ENCODE data around the gene GPHN.

Gene GPHN

GRCh38 chr14:67173719-67174118 lies 665.8 kb downstream of the GPHN start:
- DNase-seq = no peak

GRCh38 chr14:67186172-67186768 lies 678.3 kb downstream of the GPHN start:
- no peak for DNase-seq

GRCh38 chr14:67186789-67187584 lies 679.0 kb downstream of the GPHN start:
- DNase-seq = no peak

DNA sequence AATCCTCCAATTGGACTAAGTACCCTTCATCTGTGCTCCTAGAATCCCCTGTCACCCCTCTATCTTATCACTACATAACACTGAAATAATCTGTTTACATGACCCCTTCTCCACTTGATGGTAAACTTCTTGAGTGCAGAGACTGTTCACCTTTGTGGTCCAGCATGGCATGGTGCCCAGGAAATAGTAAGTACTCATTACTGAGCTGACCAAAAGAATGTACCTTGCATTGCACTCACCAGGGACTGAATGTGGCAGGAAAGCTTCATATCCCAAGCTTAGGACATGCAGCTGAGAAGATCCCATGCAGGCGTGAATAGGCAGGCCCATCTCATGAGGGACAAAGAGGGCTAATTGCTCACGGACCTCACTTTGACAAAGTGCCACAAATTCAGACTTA lies 679.9 kb downstream of the GPHN start:
- no peak for DNase-seq

DNA sequence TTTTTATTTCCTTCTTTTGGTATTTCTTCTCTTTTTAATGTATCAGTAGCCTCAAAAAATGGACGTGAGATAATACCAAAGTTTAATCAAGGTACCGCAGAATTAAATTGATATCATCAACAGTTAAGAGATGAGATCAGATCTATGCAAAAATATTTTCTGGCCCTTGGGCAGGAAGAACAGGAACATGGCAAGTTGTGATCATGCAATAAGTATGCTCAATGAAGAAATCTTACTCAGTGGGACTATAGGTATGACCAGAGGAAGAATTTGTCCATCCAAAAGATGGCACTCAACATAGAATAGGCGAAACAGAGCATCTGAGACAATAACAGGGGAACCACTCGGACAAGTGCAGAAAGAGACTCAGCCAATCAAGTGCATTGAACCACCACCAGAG lies 680.4 kb downstream of the GPHN start:
- no peak for DNase-seq

GRCh38 chr14:67191768-67192290 lies 683.9 kb downstream of the GPHN start:
- no peak for DNase-seq

DNA sequence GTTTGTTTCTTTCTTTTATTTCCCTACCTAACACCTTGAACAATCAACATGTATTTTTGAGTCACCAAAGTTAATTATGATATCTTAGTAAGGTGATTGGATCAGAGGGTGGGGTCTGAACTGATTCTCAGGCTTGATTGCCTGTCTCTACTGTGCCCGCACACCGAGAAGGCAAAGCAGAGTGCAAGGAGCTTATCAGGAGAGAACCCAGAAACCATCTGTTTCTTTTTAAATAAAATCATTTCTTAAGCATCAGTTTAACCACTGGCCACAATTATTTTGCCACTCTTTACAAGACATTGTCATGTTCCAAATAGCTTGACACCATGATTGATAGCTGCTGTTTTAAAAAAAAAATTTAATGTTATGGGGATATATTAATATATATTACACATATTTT lies 684.4 kb downstream of the GPHN start:
- no peak for DNase-seq

GRCh38 chr14:67195279-67195678 lies 687.3 kb downstream of the GPHN start:
- DNase-seq = no peak

DNA sequence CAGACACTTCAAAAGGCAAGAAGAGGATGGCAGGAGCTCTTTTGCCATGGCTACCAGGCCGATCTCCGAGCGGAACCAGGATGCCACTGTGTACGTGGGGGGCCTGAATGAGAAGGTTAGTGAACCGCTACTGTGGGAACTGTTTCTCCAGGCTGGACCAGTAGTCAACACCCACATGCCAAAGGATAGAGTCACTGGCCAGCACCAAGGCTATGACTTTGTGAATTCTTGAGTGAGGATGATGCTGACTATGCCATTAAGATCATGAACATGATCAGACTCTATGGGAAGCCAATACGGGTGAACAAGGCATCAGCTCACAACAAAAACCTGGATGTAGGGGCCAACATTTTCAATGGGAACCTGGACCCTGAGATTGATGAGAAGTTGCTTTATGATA lies 691.1 kb downstream of the GPHN start:
- DNase-seq = no peak

DNA sequence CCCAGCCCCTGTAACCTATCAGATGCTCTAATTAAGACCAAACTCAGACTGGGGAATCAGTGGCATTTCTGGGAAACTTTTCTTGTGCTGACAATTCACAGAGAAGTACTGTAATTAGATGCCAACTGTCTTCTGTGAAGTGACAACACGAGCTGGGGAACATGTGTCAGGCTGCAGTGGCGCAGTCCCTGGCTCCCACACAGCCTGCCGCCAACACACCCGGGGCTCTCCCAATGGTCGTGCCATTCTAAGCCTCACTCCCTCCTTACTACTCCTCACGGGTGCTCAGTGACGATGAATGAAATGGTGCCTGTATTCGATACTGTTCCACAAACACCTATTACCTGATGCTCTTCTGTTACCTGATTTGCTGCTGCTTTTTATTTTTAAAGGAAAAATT lies 699.9 kb downstream of the GPHN start:
- DNase-seq = no peak

GRCh38 chr14:67218126-67218525 lies 710.2 kb downstream of the GPHN start:
- no peak for DNase-seq

DNA sequence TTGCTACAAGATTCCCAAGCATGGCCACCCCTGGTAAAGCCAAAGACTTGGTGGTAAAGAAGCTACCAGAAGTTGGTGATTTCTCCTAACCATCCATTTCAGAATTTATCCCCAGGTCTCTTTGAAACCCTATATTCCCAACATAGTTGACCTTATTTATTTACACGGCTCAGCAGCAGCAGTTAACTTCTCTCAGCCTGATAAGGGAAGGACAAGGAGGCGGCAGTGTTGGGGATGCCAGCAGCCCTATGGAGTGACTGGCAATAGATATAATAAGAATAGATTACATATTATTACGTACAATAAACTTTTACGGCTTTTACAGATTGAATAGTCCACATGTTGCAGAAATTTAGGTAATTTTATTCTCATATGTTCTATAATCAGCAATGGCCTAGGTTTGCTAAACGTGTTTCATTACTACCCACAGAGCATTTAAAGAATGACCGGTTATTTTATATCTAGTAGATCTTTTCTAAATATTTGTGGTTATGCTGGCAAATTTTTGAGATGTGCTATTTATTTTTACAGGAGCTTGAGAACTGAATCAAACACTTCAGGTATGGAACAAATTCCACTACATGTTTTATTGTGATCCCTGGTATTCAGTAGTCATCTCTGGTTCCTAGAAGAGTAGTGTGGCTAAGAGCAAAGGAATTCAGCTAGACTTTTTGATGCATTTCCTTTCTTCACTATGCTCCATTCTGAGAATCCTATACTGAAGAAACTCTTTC lies 713.5 kb downstream of the GPHN start:
- DNase-seq = no peak

- no peak for DNase-seq
Observed at GRCh38 chr14:67221982-67222328, 714.0 kb downstream of the GPHN start.

DNA sequence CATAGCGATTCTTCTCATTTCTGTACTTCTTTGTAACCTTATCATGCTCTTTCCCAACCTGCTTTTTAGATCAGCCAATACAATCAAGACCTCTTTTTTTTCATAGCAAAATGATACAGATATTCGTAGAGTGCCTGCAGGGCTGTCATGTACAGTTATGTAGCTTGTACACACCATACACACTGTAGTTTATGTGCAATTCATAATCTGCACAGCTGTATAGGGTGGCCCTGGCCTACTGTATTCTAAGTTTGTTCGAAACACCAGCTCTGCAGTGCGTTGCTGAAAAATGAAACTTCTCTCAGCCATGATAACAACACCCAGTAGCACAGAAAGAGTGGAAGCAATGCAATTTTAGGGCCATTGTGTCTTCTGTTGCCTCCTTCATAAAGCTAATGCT lies 717.6 kb downstream of the GPHN start:
- no peak for DNase-seq

DNA sequence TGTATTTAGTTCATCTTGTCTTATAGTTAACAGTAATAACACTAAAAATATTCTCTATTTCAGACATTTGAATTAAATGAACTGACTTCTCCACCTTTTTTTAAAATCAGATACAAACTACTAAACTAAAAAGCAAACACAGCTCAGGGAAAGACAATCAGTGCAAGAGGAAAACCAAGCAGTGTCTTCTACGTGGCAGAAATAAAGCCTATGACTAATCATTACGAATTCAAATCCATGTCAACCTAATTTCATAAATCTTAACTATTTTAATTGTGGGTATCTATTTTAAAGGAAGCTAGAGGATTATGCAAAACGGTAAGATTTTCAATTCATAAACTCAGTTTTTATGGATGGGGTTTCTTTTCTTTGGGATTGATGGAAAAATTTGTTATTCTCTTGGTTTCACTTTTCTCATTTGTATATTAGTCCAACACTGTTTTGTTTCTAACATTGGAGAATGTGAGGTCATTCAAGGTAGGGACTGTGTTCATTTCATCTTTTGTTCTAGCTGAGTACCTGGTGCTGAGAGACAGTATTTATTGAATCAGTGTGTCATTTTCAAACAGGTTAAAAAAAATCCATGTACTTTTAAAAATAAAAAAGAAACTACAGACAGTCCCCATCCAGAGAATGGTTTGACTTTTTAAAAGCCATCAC lies 720.5 kb downstream of the GPHN start:
- no peak for DNase-seq

Measured in NCI-H1930 (cell line).